CD4-positive, alpha-beta T cell treated with Interleukin-17A for 1 hour (primary cell): ENCODE results near the gene IRF8.

ENCODE experiments used
- DNase-seq: peaks from one replicate; pipeline ENCODE4 v3.0.0-alpha.2; 2020

Gene IRF8

GRCh38 chr16:85915125-85915845, 16.3 kb downstream of the IRF8 start:
- no peak for DNase-seq

- DNase-seq: no peak
Measured at GRCh38 chr16:85916141-85916890, 17.4 kb downstream of the IRF8 start.

GRCh38 chr16:85917012-85917411, 18.1 kb downstream of the IRF8 start:
- no peak for DNase-seq

DNA sequence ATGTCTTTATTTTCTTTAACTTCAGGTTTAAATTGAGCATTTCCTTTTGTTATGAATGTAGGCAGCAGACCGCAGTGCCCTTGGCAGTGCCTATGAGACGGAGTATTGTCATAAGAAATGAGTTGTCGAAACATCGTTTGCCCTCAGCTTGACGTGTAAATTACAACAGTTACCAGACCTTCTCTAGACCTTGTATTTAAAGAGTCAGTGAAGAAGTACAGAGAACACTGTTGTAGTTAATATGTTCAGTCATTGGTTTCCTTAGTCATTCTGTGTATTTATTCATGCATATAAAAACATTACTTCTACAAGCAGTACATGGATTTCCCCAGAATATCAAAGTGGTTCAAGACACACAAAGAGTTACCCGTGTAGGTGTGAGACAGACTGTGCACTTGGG, 19.0 kb downstream of the IRF8 start:
- DNase-seq: no peak

DNA sequence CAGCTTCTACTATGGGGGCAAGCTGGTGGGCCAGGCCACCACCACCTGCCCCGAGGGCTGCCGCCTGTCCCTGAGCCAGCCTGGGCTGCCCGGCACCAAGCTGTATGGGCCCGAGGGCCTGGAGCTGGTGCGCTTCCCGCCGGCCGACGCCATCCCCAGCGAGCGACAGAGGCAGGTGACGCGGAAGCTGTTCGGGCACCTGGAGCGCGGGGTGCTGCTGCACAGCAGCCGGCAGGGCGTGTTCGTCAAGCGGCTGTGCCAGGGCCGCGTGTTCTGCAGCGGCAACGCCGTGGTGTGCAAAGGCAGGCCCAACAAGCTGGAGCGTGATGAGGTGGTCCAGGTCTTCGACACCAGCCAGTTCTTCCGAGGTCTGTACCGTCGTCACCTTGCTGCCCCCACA, 19.5 kb downstream of the IRF8 start:
- no peak for DNase-seq

DNA sequence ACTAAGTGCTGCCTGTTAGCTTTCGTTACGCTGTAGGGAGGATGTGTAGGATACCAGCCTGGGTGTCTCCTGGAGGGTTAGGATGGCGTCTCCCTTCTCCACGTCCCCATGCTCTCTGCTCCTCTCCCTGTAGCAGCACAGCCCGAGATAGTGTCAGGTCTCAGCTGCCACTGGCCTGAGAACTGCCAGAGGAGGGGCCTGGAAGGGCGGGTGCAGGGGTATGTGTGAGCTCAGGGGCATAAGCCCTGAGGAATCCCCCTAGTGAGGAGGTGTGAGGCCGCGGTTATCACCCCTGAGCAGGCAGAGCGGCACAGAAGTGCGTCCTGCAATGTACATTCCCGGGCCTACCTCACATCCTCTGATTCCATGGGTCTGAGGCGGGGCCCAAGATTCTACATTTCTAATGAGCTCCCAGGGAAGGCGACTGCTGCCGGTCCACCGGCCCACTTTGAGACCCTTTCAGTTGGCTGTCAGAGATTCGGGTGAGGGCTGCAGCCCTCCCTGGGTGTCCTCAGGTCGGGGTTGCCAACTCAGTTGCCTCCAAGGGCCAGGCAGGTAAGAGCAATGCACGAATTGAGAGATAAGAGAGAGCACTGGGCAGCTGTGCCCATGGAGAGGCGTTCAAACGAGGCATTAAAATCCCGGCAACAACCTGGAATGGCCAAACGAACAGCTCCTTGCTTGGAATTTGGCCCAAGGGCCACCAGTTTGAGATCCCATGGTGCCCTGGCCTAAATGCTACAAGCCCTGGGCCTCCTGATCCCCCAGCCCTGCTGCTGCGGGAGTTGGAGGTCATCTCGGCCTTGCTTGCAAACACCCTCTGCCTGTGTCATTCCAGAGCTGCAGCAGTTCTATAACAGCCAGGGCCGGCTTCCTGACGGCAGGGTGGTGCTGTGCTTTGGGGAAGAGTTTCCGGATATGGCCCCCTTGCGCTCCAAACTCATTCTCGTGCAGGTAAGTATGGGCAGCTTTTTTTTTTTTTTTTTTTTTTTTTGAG, 20.6 kb downstream of the IRF8 start:
- no peak for DNase-seq

DNA sequence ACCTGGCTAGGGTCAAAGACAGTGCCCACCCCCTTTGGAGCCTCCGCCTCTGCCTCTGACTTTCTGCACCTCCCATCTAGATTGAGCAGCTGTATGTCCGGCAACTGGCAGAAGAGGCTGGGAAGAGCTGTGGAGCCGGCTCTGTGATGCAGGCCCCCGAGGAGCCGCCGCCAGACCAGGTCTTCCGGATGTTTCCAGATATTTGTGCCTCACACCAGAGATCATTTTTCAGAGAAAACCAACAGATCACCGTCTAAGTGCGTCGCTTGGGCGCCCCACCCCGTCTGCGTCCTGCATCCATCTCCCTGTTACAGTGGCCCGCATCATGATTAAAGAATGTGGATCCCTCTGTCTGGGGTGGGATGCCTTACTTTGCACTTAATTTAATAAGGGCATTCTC, 22.1 kb downstream of the IRF8 start:
- DNase-seq: no peak

DNA sequence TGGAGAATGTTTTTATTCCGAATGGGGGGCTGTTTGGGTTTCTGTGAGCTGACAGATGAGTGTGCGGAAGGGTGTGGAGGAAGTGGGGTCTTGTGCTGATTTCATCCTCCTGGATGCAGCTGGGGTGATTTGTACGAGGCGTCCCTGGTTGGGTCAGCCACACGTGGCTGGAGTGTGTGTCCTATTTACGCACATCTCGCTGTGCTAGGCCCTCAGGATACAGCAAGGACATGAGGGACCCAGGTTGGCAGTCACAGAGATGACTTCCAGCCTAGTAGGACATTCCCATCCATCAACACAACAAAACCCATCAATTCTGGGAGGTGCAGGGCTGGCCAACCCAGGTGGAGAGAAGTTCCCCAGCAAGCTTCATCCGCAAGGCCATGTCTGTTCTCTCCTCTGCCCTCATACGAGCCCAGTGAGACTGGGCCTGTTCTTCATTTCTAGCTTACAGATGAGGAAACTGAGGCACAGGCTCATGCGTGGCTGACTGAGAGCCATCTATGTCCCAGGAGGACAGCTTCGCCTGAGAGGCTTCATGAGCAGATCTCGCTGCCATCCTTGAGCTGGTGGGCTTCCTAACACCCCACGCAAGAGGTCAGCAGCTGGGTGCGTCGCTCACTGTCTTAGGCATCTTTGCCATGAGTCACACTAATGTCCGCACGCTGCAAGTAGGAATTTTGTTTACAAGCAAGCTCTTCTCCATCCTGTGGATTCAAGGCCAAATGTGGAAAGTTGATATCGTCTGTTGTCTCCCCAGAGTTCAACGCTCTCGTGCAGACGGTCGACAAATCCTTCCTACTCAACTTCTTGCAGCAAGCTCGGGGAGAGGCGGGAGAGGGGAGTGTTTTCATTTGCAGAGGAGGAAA, 24.4 kb downstream of the IRF8 start:
- no peak for DNase-seq

- DNase-seq: no peak
Measured at GRCh38 chr16:85924675-85925074, 25.7 kb downstream of the IRF8 start.

- no peak for DNase-seq
Measured at GRCh38 chr16:85926370-85926769, 27.4 kb downstream of the IRF8 start.

- no peak for DNase-seq
Measured at GRCh38 chr16:85927371-85927770, 28.4 kb downstream of the IRF8 start.

DNA sequence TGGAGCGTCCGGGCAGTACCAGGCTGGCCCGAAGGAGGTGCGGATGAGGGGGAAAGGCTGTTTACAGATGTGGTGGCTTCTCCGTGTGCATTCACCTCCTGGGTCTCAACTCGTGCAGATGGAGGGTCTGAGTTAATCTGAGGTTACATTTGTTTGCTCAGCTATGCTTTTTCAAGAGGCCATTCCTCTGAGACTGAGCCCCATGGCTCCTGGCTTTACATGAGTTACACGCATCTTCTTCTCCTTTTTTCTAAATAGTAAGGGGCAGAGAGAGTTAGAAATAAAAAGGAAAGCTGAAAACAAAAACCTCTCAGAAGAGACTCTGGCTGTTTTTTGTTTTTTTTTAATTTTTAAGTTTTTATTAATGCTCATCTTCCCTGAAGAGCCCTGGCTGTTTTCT, 29.0 kb downstream of the IRF8 start:
- no peak for DNase-seq

DNA sequence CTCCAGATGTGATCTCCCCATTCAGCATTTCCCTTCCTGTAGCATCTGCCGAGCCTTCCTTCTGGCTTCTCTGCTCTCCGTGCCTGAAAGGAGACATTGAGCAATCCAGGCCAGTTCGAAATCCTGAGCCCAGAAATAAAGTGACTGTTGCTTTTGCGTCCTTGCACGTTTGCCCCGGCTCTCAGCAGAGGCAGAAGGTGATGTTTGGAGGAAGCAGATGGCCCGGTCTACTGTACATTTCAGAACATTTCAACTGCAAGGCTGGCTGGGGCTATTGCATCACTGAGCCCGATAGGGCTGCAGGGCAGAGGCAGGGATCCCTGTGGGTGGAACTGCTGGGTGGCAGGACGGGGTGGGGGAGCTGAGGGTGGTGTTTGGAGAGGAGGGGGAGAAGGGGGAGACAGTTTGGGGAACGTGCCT, 29.4 kb downstream of the IRF8 start:
- no peak for DNase-seq

DNA sequence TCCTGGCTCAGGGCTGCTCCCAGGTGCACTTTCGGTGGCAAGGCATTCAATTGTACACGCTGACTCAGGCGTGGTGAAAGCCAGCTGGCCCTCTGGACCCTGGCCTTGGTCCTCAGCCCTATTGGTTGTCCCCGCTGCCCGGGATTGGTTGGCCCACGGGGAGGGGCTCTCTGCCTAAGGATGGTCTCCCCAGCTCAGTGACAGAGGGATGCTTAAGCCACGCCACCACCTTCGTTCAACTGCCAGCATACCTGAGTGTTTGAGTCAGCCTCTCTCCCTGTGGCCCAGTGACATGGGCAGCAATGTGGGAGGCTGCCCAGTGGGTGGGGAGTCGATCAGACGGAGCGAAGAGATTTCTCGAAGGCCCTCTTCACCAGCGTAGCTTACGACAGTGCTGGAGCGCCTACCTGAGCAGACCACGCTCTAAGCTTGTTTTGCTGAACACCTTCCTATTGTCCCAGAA, 30.3 kb downstream of the IRF8 start:
- no peak for DNase-seq

- DNase-seq: no peak
Measured at GRCh38 chr16:85930301-85930700, 31.3 kb downstream of the IRF8 start.

- DNase-seq: no peak
Measured at GRCh38 chr16:85931596-85932402, 32.8 kb downstream of the IRF8 start.

DNA sequence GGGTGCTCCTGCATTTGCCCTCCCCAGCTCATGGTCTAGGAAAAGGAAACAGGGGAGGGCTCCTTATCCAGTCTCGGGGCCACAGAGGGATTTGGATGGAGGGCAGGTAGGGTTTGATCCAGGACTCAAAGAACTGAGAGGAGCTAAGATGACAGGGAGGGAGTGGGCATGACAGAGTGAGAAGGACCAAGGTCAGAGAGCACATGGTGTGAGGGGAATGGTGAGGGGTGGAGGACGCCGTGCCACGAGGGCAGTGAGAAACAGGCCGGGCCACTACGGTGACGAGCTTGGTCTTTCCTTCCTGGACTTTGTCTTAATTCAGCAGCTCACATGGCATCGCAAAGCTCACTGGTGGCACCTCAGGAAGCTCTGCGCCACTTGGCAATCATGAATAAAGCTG, 35.2 kb downstream of the IRF8 start:
- no peak for DNase-seq

GRCh38 chr16:85935391-85935973, 36.5 kb downstream of the IRF8 start:
- DNase-seq: no peak

- DNase-seq: peak; percentile 77
Measured at GRCh38 chr16:85935974-85936760, 37.2 kb downstream of the IRF8 start.

- DNase-seq: no peak
Measured at GRCh38 chr16:85936816-85937215, 37.9 kb downstream of the IRF8 start.
